Adrenal gland (tissue), 5 donors: Measurements from ENCODE around the gene CDK15.

Experiments used
- POLR2A ChIP-seq, 2 donors: fragments of 450-650 bp; IDR thresholded peaks; one replicate each; pipeline ENCODE4 v1.6.1; 2017; ENCODE audit warnings: antibody characterized with exemption in 2 of 2, mild to moderate bottlenecking in 2 of 2, moderate library complexity in 1 of 2
- TF ChIP-seq, protein P1 (sequence below), 6 experiments: fragments of 450-650 bp in 4 of 6; fragments of 200-600 bp in 2 of 6; sonication (generic) in 1 of 6; IDR thresholded peaks; 1 replicate in 5 of 6; 2 replicates in 1 of 6; pipeline versions ENCODE4 v1.5.1 to v1.8.0; 2016 to 2021; ENCODE audit warnings: antibody characterized with exemption in 6 of 6, mild to moderate bottlenecking in 2 of 6, moderate library complexity in 1 of 6
- donor health status: DM: no; HTN: no; CAD: no.

DNA sequence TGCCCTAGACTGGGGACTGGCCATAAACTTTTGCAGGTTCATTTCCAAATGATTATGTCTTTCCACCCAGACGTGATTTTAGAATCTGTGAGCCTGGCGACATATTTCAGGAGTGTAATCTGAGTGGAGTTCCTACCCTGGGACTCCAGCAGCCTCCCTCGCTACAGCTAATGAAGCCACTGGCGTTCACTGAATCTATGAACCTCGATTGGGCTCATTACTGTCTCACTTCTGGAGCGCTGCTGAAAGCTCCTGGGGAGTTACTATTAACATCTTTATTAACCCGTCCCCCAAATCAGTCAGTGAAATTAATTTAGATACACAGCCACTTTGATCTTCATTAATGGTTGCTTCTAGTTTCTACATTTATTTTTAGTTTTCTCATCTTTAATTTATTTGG lies 56.5 kb downstream of the CDK15 start:
- TF ChIP-seq, protein P1, sequence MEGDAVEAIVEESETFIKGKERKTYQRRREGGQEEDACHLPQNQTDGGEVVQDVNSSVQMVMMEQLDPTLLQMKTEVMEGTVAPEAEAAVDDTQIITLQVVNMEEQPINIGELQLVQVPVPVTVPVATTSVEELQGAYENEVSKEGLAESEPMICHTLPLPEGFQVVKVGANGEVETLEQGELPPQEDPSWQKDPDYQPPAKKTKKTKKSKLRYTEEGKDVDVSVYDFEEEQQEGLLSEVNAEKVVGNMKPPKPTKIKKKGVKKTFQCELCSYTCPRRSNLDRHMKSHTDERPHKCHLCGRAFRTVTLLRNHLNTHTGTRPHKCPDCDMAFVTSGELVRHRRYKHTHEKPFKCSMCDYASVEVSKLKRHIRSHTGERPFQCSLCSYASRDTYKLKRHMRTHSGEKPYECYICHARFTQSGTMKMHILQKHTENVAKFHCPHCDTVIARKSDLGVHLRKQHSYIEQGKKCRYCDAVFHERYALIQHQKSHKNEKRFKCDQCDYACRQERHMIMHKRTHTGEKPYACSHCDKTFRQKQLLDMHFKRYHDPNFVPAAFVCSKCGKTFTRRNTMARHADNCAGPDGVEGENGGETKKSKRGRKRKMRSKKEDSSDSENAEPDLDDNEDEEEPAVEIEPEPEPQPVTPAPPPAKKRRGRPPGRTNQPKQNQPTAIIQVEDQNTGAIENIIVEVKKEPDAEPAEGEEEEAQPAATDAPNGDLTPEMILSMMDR (IDR thresholded peaks at IDR 0.05): no peak
- no peak for TF ChIP-seq POLR2A (IDR thresholded peaks at IDR 0.05)
